Brain microvascular endothelial cell (primary cell): ENCODE measurements around the gene IQCC.

ENCODE experiments used
- DNase-seq: peaks from one replicate; pipeline ENCODE4 v3.0.0-alpha.2; 2020
- H3K27ac ChIP-seq: fragments of 250-450 bp; sonication (Bioruptor Pico); 2 replicates; pipeline ENCODE4 v1.5.1; 2020; ENCODE audit warnings: mild to moderate bottlenecking, moderate library complexity
- H3K27me3 ChIP-seq: fragments of 250-450 bp; sonication (Bioruptor Pico); replicated peaks from 2 replicates; pipeline ENCODE4 v1.5.1; 2020; ENCODE audit warnings: mild to moderate bottlenecking
- H3K36me3 ChIP-seq: fragments of 250-450 bp; sonication (Bioruptor Pico); replicated peaks from 2 replicates; pipeline ENCODE4 v1.5.1; 2020; ENCODE audit warnings: mild to moderate bottlenecking
- H3K4me3 ChIP-seq: 2 replicates; pipeline ENCODE4 v1.5.1; 2011; ENCODE audit warnings: low read depth, mild to moderate bottlenecking, control low read depth, low read length, moderate library complexity
- CTCF ChIP-seq: IDR thresholded peaks from 2 replicates; pipeline ENCODE4 v1.5.1; 2011; ENCODE audit warnings: low read depth, mild to moderate bottlenecking, moderate library complexity, low read length, control low read depth, inconsistent platforms; ENCODE audit errors: missing control alignments
- in situ Hi-C: cut with HindIII; loops from 2 replicates; pipeline ENCODE4 v1.10.0; 2017; ENCODE audit warnings: low sequenced_read_pairs, low pct_ligation_motif_present

The IQCC gene

DNA sequence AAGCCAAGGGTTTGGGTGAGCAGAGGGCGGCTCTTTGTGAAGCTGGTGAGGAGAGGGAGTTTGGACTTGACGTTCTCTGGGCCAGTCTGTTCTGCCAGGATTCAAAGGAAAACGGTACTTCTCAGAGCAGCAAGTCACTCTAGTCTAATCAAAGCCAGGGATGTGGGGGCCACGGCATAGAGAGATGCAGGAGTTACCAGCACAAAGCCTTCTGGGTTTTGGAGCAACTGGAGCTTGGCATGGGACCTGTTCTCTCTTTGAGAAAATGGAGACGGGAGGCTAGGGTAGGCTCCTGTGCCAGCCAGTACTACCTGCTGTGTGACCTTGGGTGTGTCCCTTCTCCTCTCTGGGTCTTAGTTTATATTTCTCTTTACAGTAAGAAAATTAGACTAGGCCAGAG is 23.9 kb upstream of the IQCC start:
- H3K4me3 ChIP-seq: peak overlapping the region; percentile 73
- DNase-seq: no peak
- in situ Hi-C loops: no loop called here
- H3K36me3 ChIP-seq: peaks cover 30% of the 10 kb centered on the region
- no peaks in the 10 kb centered on the region for H3K27me3 ChIP-seq
- no peak overlapping the region for H3K27ac ChIP-seq
- TF ChIP-seq CTCF: no peak

DNA sequence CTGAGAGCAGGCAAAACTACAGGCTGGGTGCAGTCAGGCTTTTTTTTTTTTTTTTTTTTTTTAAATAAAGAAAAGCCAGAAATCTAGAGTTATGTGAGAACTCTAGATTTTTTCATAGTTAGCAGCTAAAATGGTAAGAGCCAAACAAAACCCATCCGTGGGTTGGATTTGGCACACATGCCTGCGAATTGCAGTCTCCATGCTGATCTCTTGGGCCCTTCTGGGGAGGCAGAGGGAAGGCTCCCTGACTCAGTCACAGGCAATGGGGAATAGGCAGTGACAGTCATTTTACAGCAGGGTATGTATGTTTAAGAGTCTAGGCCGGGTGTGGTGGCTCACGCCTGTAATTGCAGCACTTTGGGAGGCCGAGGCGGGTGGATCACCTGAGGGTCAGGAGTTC is 23.4 kb upstream of the IQCC start:
- H3K4me3 ChIP-seq: peak overlapping the region; percentile 15
- DNase-seq: no peak
- no peak for TF ChIP-seq CTCF
- no peak overlapping the region for H3K27ac ChIP-seq
- peaks cover 32% of the 10 kb centered on the region for H3K36me3 ChIP-seq
- in situ Hi-C loops: no loop called here
- H3K27me3 ChIP-seq: no peaks in the 10 kb centered on the region

GRCh38 chr1:32184650-32185049 is 20.8 kb upstream of the IQCC start:
- no peak for DNase-seq
- H3K4me3 ChIP-seq: no peak overlapping the region
- H3K27me3 ChIP-seq: no peaks in the 10 kb centered on the region
- in situ Hi-C loops: no loop called here
- TF ChIP-seq CTCF: no peak
- H3K27ac ChIP-seq: no peak overlapping the region
- peaks cover 58% of the 10 kb centered on the region for H3K36me3 ChIP-seq

DNA sequence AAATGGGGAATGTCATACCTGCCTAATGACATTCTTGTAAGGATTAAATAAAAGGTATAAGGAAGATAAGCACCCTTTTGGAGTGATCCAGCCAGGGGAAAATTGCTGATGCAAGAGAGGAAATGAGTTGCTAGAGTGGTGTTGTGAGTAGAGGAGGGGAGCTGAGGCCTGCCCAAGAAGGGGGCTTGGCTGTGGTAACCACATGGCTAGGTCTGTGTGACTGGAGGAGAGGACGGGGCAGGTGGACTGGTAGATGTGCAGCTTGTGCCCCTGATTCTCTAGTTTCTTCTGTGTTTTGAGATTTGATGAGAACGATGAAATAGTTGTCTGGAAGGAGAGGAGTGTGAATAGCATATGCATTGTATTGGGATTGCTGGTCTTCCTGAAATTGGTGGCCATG is 19.4 kb upstream of the IQCC start:
- TF ChIP-seq CTCF: no peak
- Histone ChIP-seq H3K36me3 (peaks cover 72% of the 10 kb centered on the region), H3K4me3 (no peak overlapping the region), H3K27ac (no peak overlapping the region), H3K27me3 (no peaks in the 10 kb centered on the region)
- in situ Hi-C loops: no loop called here
- no peak for DNase-seq

- H3K27ac ChIP-seq: no peak overlapping the region
- H3K36me3 ChIP-seq: peaks cover 76% of the 10 kb centered on the region
- in situ Hi-C loops: no loop called here
- no peak overlapping the region for H3K4me3 ChIP-seq
- no peak for TF ChIP-seq CTCF
- no peak for DNase-seq
- no peaks in the 10 kb centered on the region for H3K27me3 ChIP-seq
Measured at GRCh38 chr1:32186491-32186890, 19.0 kb upstream of the IQCC start.

DNA sequence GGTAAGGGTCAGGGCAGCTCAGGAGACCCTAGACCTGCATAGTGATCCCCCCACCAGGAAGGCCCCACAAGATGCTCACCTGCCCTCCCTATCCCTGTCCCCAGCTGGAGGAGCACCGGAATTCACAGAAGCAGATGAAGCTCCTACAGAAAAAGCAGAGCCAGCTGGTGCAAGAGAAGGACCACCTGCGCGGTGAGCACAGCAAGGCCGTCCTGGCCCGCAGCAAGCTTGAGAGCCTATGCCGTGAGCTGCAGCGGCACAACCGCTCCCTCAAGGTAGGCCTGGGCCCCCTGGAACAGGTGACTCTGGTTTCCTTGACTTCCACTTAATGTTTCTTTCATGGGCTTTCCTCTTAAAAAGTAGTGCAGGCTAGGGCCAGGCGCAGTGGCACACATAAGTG is 17.6 kb upstream of the IQCC start:
- Histone ChIP-seq H3K27ac (no peak overlapping the region), H3K4me3 (no peak overlapping the region), H3K27me3 (no peaks in the 10 kb centered on the region), H3K36me3 (peaks cover 85% of the 10 kb centered on the region)
- in situ Hi-C loops: no loop called here
- TF ChIP-seq CTCF: no peak
- DNase-seq: no peak
